ENCODE measurements around the gene SYT14.

DNA sequence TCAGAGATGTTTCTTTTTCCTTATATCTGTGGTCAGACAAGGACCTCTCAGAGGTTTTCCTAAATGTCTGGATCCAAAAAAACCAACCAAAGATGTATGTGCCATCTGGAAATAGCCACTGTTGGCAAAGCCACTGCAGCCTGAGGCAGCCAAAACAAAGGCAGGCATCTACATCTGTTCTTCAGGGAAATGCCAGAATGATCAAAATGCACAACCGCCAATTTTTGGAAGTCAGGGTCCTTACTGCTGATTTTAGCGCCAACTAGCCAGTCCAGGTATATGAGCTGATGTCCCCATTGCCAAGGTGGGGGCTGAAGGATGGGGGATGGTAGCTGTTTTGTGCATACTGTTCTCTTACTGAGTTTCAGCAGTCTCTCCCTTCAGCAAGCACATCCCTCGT, 45.9 kb downstream of the SYT14 start:
- TF ChIP-seq, protein P1, sequence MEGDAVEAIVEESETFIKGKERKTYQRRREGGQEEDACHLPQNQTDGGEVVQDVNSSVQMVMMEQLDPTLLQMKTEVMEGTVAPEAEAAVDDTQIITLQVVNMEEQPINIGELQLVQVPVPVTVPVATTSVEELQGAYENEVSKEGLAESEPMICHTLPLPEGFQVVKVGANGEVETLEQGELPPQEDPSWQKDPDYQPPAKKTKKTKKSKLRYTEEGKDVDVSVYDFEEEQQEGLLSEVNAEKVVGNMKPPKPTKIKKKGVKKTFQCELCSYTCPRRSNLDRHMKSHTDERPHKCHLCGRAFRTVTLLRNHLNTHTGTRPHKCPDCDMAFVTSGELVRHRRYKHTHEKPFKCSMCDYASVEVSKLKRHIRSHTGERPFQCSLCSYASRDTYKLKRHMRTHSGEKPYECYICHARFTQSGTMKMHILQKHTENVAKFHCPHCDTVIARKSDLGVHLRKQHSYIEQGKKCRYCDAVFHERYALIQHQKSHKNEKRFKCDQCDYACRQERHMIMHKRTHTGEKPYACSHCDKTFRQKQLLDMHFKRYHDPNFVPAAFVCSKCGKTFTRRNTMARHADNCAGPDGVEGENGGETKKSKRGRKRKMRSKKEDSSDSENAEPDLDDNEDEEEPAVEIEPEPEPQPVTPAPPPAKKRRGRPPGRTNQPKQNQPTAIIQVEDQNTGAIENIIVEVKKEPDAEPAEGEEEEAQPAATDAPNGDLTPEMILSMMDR (IDR thresholded peaks at IDR 0.05; ENCODE audit: insufficient read depth, low read length, poor library complexity, severe bottlenecking) = no peak
- TF ChIP-seq EZH2phosphoT487 (conservative IDR thresholded peaks at IDR 0.05; ENCODE audit: low read length) = no peak
